ENCODE results near the gene LAMB4. TPM values are rescaled to one million over a fixed set of nuclear protein-coding genes. Genes with fewer than 3 reads are reported as not detected.
A peak's percentile ranks its signal among the peaks of the same experiment; 100 is the strongest.

The LAMB4 gene
- total RNA-seq, 1 experiment from 2014 or later, result not detected

DNA sequence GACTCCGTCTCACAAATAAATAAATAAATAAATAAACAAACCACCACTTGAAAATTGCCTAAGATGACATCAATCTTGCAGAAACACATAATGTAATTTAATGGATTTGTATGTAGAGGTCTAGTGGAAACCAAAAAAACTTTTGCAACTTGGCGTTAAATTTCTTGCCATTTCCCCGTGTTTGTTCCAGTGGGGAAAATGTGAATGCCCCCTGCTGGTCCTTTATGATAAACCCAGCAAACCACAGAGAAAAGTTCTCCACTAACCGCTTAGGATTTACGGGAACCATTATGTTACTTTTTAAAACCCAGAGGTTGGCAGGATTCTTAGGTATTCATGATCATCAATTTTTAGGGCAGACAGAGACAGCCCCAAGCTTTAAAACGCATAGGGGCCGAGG is 32.5 kb downstream of the LAMB4 start:
- Histone ChIP-seq H3K36me3 (ENCODE audit: insufficient read depth, low read length) (no peaks in the 10 kb centered on the region), H2AFZ (ENCODE audit: low read length) (no peak overlapping the region), H3K9me3 (ENCODE audit: low read length) (no peaks in the 10 kb centered on the region)

DNA sequence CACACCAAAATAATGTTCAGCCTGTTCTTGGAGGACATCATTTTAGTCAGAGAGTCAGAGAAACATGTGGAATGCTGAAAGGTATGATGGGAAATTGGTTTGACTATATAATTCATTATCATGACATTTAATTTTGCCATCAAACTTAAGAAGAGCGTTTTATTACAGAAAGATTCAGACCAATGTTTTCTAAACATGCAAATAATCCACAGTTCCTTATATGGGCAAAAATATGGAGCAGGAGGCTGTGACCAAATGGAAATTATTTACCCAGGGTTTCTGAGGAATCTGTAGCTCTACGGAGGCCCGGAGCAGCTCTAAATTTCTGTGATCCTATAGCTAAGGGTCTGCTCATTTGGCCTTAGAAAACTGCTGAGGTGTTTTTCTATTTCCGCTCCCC is 33.2 kb downstream of the LAMB4 start:
- Histone ChIP-seq H3K4me1 (ENCODE audit: low read length) (peaks cover 5% of the 10 kb centered on the region), H3K4me3 (ENCODE audit: low read length) (no peak overlapping the region), H3K4me2 (ENCODE audit: low read depth, low read length, poor library complexity, severe bottlenecking) (no peak overlapping the region), H3K27ac (ENCODE audit: low read length) (no peak overlapping the region), H3K27me3 (ENCODE audit: low read length) (no peaks in the 10 kb centered on the region), H3K79me2 (ENCODE audit: low read length) (no peaks in the 10 kb centered on the region), H4K20me1 (ENCODE audit: insufficient read depth, low read depth, low read length) (no peaks in the 10 kb centered on the region), H3K9ac (ENCODE audit: low read length) (no peak overlapping the region), H3K9me2 (replicated peaks; ENCODE audit: insufficient read depth, low read length) (no peaks in the 10 kb centered on the region), H2AFZ (ENCODE audit: low read length) (no peak overlapping the region), H3K9me3 (ENCODE audit: low read length) (no peaks in the 10 kb centered on the region), H3K36me3 (ENCODE audit: insufficient read depth, low read length) (no peaks in the 10 kb centered on the region)
- no peak for DNase-seq

More for the DNA sequence above, 32.5 kb downstream of the LAMB4 start:
- Histone ChIP-seq H3K27me3 (ENCODE audit: low read length) (no peaks in the 10 kb centered on the region), H4K20me1 (ENCODE audit: insufficient read depth, low read depth, low read length) (no peaks in the 10 kb centered on the region), H3K27ac (ENCODE audit: low read length) (no peak overlapping the region), H3K4me2 (ENCODE audit: low read depth, low read length, poor library complexity, severe bottlenecking) (no peak overlapping the region), H3K9ac (ENCODE audit: low read length) (no peak overlapping the region), H3K9me2 (replicated peaks; ENCODE audit: insufficient read depth, low read length) (no peaks in the 10 kb centered on the region), H3K4me3 (ENCODE audit: low read length) (no peak overlapping the region), H3K4me1 (ENCODE audit: low read length) (peaks cover 5% of the 10 kb centered on the region), H3K79me2 (ENCODE audit: low read length) (no peaks in the 10 kb centered on the region)
- peak; percentile 45 for DNase-seq

DNA sequence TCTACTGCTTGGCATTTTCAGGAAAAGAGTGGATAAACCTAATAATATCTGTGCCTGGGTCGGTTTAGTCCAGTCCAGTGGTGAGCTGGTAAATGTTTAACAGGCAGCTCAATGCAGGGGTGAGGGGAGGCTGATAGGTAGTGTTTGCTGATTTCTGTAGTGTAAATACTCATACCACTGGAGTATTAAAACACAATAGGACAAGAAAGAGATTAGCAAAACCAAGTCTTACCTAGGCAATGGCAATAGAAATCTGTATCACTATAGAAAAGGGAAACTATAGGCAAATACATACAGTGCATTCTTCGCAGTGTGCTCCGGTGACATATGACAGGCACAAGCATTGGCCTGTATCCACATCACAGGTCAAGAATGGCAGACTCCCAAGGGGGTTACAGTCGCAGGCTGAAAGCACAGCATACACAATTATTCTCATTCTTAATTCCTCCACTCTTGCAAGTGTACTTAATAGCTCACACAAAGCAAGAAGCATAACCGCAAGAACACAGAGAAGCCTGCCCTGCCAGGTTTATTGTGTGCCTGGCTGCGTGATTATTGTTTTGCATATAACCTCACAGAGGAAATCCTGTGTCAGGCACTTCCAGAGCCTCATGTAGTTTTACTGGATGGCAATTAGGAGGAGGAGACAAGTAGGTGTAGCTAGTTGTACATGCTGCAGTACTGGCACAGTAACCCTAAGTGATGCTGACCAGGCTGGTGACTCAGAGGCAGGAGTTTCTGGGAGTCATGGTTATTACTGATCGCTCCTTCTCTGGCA is 35.0 kb downstream of the LAMB4 start:
- Histone ChIP-seq H3K9me3 (ENCODE audit: low read length) (no peaks in the 10 kb centered on the region), H4K20me1 (ENCODE audit: insufficient read depth, low read depth, low read length) (no peaks in the 10 kb centered on the region), H2AFZ (ENCODE audit: low read length) (no peak overlapping the region), H3K4me1 (ENCODE audit: low read length) (peaks cover 5% of the 10 kb centered on the region), H3K4me3 (ENCODE audit: low read length) (no peak overlapping the region), H3K36me3 (ENCODE audit: insufficient read depth, low read length) (no peaks in the 10 kb centered on the region), H3K27me3 (ENCODE audit: low read length) (no peaks in the 10 kb centered on the region), H3K27ac (ENCODE audit: low read length) (no peak overlapping the region), H3K79me2 (ENCODE audit: low read length) (no peaks in the 10 kb centered on the region), H3K9ac (ENCODE audit: low read length) (no peak overlapping the region), H3K9me2 (replicated peaks; ENCODE audit: insufficient read depth, low read length) (no peaks in the 10 kb centered on the region), H3K4me2 (ENCODE audit: low read depth, low read length, poor library complexity, severe bottlenecking) (no peak overlapping the region)
- no peak for DNase-seq

DNA sequence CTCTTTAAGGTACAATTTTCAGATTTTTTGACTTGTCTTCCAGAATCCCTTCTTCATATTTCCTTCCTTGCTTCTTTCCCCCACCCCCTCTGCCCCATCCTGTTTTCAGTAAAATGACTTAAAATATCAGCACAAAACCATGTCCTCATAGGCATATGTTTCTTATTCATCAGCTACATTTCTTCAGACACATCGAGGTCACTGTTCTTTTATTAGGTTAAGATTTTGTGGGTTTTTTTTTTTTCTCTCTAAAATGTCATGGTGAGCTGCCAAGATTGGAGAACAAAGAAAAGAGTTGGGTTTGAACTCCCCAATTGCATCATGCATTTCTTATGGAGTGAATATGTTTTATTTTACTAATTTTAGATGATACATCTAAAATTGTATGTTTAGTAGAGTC is 35.8 kb downstream of the LAMB4 start:
- Histone ChIP-seq H3K4me1 (ENCODE audit: low read length) (peaks cover 5% of the 10 kb centered on the region), H3K4me2 (ENCODE audit: low read depth, low read length, poor library complexity, severe bottlenecking) (no peak overlapping the region), H3K9me3 (ENCODE audit: low read length) (no peaks in the 10 kb centered on the region), H3K27me3 (ENCODE audit: low read length) (no peaks in the 10 kb centered on the region), H4K20me1 (ENCODE audit: insufficient read depth, low read depth, low read length) (no peaks in the 10 kb centered on the region), H2AFZ (ENCODE audit: low read length) (no peak overlapping the region), H3K4me3 (ENCODE audit: low read length) (no peak overlapping the region), H3K9ac (ENCODE audit: low read length) (no peak overlapping the region), H3K9me2 (replicated peaks; ENCODE audit: insufficient read depth, low read length) (no peaks in the 10 kb centered on the region), H3K27ac (ENCODE audit: low read length) (no peak overlapping the region), H3K36me3 (ENCODE audit: insufficient read depth, low read length) (no peaks in the 10 kb centered on the region), H3K79me2 (ENCODE audit: low read length) (no peaks in the 10 kb centered on the region)
- DNase-seq, result no peak

DNA sequence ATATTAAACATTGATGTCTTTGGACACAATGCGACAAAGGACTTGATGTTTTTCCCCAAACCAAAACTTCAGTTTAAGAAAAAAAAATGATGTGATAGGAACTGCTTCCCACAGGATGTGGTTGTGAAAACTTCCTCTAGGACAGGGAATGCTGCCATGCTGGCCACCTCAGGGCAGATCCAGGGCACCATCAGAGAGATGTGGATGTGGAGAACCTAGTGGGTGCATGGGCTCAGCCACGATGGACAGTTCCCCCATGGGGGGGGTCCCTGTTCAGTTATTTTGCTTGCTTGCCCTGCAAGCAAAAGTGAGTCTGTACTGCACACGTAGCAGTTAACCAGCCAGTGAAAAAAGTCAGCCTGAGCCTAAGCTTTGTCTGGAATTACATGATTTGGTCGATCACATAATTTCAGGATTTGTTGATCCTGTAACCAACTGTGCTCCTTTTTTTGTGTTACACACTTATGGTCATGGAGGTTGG is 36.3 kb downstream of the LAMB4 start:
- no peak overlapping the region for H3K9ac ChIP-seq (ENCODE audit: low read length)
- no peaks in the 10 kb centered on the region for H3K36me3 ChIP-seq (ENCODE audit: insufficient read depth, low read length)
- no peak overlapping the region for H3K27ac ChIP-seq (ENCODE audit: low read length)
- no peak for DNase-seq
- H3K9me2 ChIP-seq (replicated peaks; ENCODE audit: insufficient read depth, low read length), result no peaks in the 10 kb centered on the region
- no peaks in the 10 kb centered on the region for H4K20me1 ChIP-seq (ENCODE audit: insufficient read depth, low read depth, low read length)
- no peaks in the 10 kb centered on the region for H3K9me3 ChIP-seq (ENCODE audit: low read length)
- H3K4me1 ChIP-seq (ENCODE audit: low read length), result peaks cover 5% of the 10 kb centered on the region
- no peak overlapping the region for H3K4me2 ChIP-seq (ENCODE audit: low read depth, low read length, poor library complexity, severe bottlenecking)
- H2AFZ ChIP-seq (ENCODE audit: low read length), result no peak overlapping the region
- H3K79me2 ChIP-seq (ENCODE audit: low read length), result no peaks in the 10 kb centered on the region
- no peaks in the 10 kb centered on the region for H3K27me3 ChIP-seq (ENCODE audit: low read length)
- no peak overlapping the region for H3K4me3 ChIP-seq (ENCODE audit: low read length)

DNA sequence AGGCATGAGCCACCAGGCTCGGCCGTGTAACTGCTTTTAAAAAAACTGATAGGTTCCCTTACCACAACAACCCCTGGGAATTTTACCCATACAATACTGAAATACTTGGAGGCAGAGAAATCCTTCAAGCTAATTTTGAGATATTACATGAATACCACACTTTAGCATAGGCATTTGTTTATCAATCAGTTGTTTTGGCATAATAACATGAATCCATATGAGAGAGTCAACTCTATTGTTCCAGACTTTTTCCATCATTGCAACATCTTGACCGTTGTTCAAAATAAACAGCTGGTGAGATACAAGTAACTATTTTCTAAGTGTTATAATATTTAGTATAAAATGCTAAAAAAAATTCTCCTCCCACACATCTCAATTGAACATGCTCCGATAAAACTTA is 36.8 kb downstream of the LAMB4 start:
- H3K27ac ChIP-seq (ENCODE audit: low read length), result no peak overlapping the region
- DNase-seq, result no peak
- H3K27me3 ChIP-seq (ENCODE audit: low read length), result no peaks in the 10 kb centered on the region
- no peaks in the 10 kb centered on the region for H3K79me2 ChIP-seq (ENCODE audit: low read length)
- H3K36me3 ChIP-seq (ENCODE audit: insufficient read depth, low read length), result no peaks in the 10 kb centered on the region
- H3K4me1 ChIP-seq (ENCODE audit: low read length), result peaks cover 5% of the 10 kb centered on the region
- H3K9me3 ChIP-seq (ENCODE audit: low read length), result no peaks in the 10 kb centered on the region
- H3K9ac ChIP-seq (ENCODE audit: low read length), result no peak overlapping the region
- no peaks in the 10 kb centered on the region for H3K9me2 ChIP-seq (replicated peaks; ENCODE audit: insufficient read depth, low read length)
- no peak overlapping the region for H3K4me2 ChIP-seq (ENCODE audit: low read depth, low read length, poor library complexity, severe bottlenecking)
- H4K20me1 ChIP-seq (ENCODE audit: insufficient read depth, low read depth, low read length), result no peaks in the 10 kb centered on the region
- H3K4me3 ChIP-seq (ENCODE audit: low read length), result no peak overlapping the region
- no peak overlapping the region for H2AFZ ChIP-seq (ENCODE audit: low read length)

DNA sequence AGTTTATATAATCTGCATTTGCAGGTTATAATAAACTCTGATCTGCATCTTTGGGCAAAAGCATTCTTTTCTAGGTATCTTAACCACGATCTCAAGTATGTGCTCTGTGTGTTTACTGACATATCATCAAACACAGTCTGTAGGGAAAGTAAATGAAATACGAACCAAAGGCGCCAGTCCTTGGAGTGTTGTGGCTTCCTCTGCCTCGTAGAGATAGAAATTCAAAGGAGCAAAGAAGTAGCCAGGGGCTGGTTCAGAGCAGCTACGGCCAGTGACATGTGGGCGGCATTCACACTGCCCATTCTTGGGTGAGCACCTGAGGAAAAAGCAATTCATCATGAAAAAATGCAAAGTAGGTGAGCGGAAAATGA is 38.7 kb downstream of the LAMB4 start:
- H4K20me1 ChIP-seq (ENCODE audit: insufficient read depth, low read depth, low read length), result no peaks in the 10 kb centered on the region
- H3K27me3 ChIP-seq (ENCODE audit: low read length), result no peaks in the 10 kb centered on the region
- no peaks in the 10 kb centered on the region for H3K9me2 ChIP-seq (replicated peaks; ENCODE audit: insufficient read depth, low read length)
- no peak overlapping the region for H3K9ac ChIP-seq (ENCODE audit: low read length)
- no peaks in the 10 kb centered on the region for H3K79me2 ChIP-seq (ENCODE audit: low read length)
- H3K9me3 ChIP-seq (ENCODE audit: low read length), result no peaks in the 10 kb centered on the region
- H3K4me2 ChIP-seq (ENCODE audit: low read depth, low read length, poor library complexity, severe bottlenecking), result no peak overlapping the region
- peaks cover 5% of the 10 kb centered on the region for H3K4me1 ChIP-seq (ENCODE audit: low read length)
- no peak for DNase-seq
- no peak overlapping the region for H3K27ac ChIP-seq (ENCODE audit: low read length)
- no peaks in the 10 kb centered on the region for H3K36me3 ChIP-seq (ENCODE audit: insufficient read depth, low read length)
- H2AFZ ChIP-seq (ENCODE audit: low read length), result no peak overlapping the region
- no peak overlapping the region for H3K4me3 ChIP-seq (ENCODE audit: low read length)

DNA sequence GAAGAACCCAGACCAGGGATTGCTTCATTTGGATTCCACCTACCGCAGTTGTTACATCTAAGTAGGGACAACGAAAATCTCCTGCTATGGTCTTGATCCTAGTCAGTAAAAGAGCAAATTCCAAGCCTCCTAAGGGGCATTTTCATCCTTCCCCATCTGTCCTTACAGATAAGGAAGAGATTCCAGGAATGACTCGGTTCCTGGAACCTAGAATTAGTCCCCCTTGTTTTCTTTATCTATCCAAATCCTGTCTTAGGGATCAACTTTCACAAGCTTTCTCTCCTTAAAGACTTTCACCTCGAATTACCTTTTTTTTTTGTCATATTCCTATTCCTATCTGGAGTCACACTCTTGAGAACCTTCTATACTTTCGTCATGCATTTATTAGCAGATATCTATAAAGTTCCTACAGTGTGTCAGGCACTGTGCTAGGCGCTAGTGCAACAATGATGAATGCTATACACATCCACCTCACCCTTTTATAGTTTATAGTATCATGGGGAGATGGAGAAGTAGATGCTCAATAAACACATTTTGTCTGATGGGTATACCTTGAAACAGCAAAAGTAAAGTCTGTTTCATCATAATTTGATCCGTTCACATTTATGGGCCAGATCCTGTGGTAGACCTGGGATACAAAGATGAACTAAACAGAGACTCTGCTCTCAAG is 39.2 kb downstream of the LAMB4 start:
- H3K36me3 ChIP-seq (ENCODE audit: insufficient read depth, low read length), result no peaks in the 10 kb centered on the region
- no peaks in the 10 kb centered on the region for H3K9me2 ChIP-seq (replicated peaks; ENCODE audit: insufficient read depth, low read length)
- H4K20me1 ChIP-seq (ENCODE audit: insufficient read depth, low read depth, low read length), result no peaks in the 10 kb centered on the region
- DNase-seq, result no peak
- H3K79me2 ChIP-seq (ENCODE audit: low read length), result no peaks in the 10 kb centered on the region
- H3K9ac ChIP-seq (ENCODE audit: low read length), result no peak overlapping the region
- H3K27ac ChIP-seq (ENCODE audit: low read length), result no peak overlapping the region
- H3K27me3 ChIP-seq (ENCODE audit: low read length), result no peaks in the 10 kb centered on the region
- H3K4me1 ChIP-seq (ENCODE audit: low read length), result peaks cover 5% of the 10 kb centered on the region
- no peak overlapping the region for H3K4me3 ChIP-seq (ENCODE audit: low read length)
- no peak overlapping the region for H2AFZ ChIP-seq (ENCODE audit: low read length)
- H3K9me3 ChIP-seq (ENCODE audit: low read length), result no peaks in the 10 kb centered on the region
- no peak overlapping the region for H3K4me2 ChIP-seq (ENCODE audit: low read depth, low read length, poor library complexity, severe bottlenecking)
